Lower leg skin (tissue), 4 donors: ENCODE results near the gene ARHGEF11. TPM values are rescaled to one million over a fixed set of nuclear protein-coding genes. Genes with fewer than 3 reads are reported as not detected.

Experiments used
- DNase-seq, 2 donors: peaks; one replicate each; pipeline ENCODE4 v3.0.0-alpha.2; 2019; ENCODE audit warnings: low spot score in 2 of 2
- H3K4me3 ChIP-seq: fragments of 200-600 bp; sonication (generic); 2 replicates; pipeline ENCODE4 v1.5.1; 2017; ENCODE audit warnings: mild to moderate bottlenecking, low read depth; ENCODE audit not compliant: poor library complexity, severe bottlenecking
- CTCF ChIP-seq, 3 donors: fragments of 450-650 bp; IDR thresholded peaks; one replicate each; pipeline ENCODE4 v1.5.1; 2016; ENCODE audit warnings: antibody characterized with exemption in 3 of 3, mild to moderate bottlenecking in 3 of 3, moderate library complexity in 2 of 3
- POLR2A ChIP-seq, 2 donors: fragments of 450-650 bp; IDR thresholded peaks; one replicate each; pipeline ENCODE4 v1.6.1; 2016 to 2017; ENCODE audit warnings: antibody characterized with exemption in 2 of 2, mild to moderate bottlenecking in 1 of 2, moderate library complexity in 1 of 2
- WGBS, 2 donors: methylation state at CpG; one replicate each; pipeline ENCODE4 v1.1.5; 2018; 5-methylcytosine and 5-hydroxymethylcytosine counted together
- intact Hi-C: fragments of 100-400 bp; cut with DNase I; formaldehyde crosslinking; loops from one replicate; pipeline ENCODE4 v1.15.0; 2023; ENCODE audit warnings: low total_unique reads
- total RNA-seq, 4 donors: library from RNA; depleted of rRNA; stranded (reverse); fragments of >200 nt; gene quantifications; one replicate each; pipeline ENCODE4 v1.1.0, GENCODE V29; 2016

Gene ARHGEF11
- total RNA-seq, 4 donors from 2014 or later = 16.3 to 30.9 (median 27.3) TPM

GRCh38 chr1:157091186-157091585 lies 45.6 kb upstream of the ARHGEF11 start:
- intact Hi-C loops = no loop called here
- 79 to 84% methylated on average over 4 of the region's 4 CpGs for WGBS, 2 donors
- DNase-seq = no peak
- TF ChIP-seq CTCF (IDR thresholded peaks at IDR 0.05) (no peak), POLR2A (IDR thresholded peaks at IDR 0.05) (no peak)
- H3K4me3 ChIP-seq = no peak overlapping the region

- 53 to 61% methylated on average over 3 of the region's 3 CpGs for WGBS, 2 donors
- peak in 1 of 2 donors; percentile 82 for DNase-seq
- no peak for TF ChIP-seq POLR2A (IDR thresholded peaks at IDR 0.05)
- no peak for TF ChIP-seq CTCF (IDR thresholded peaks at IDR 0.05)
- intact Hi-C loops = no loop called here
- H3K4me3 ChIP-seq = no peak overlapping the region
These were observed 45.2 kb upstream of the ARHGEF11 start for GRCh38 chr1:157090771-157091170.

- DNase-seq = peak; percentile 86 to 97
- 10 to 17% methylated on average over 10 of the region's 10 CpGs for WGBS, 2 donors
- no peak overlapping the region for H3K4me3 ChIP-seq
- intact Hi-C loops = no loop called here
- TF ChIP-seq CTCF (IDR thresholded peaks at IDR 0.05) (peak in 1 of 3 donors; percentile 74), POLR2A (IDR thresholded peaks at IDR 0.05) (no peak)
These were observed 44.7 kb upstream of the ARHGEF11 start for GRCh38 chr1:157090196-157090647.

GRCh38 chr1:157089789-157090188 lies 44.2 kb upstream of the ARHGEF11 start:
- intact Hi-C loops = no loop called here
- DNase-seq = peak in 1 of 2 donors; percentile 83
- WGBS, 2 donors = 76 to 83% methylated on average over 7 to 9 of the region's 9 CpGs
- TF ChIP-seq CTCF (IDR thresholded peaks at IDR 0.05) = no peak
- TF ChIP-seq POLR2A (IDR thresholded peaks at IDR 0.05) = no peak
- no peak overlapping the region for H3K4me3 ChIP-seq

GRCh38 chr1:157088607-157089006 lies 43.1 kb upstream of the ARHGEF11 start:
- intact Hi-C loops = no loop called here
- TF ChIP-seq CTCF (IDR thresholded peaks at IDR 0.05) = no peak
- no peak for TF ChIP-seq POLR2A (IDR thresholded peaks at IDR 0.05)
- no peak for DNase-seq
- no peak overlapping the region for H3K4me3 ChIP-seq

- no peak for DNase-seq
- no peak overlapping the region for H3K4me3 ChIP-seq
- TF ChIP-seq POLR2A (IDR thresholded peaks at IDR 0.05) (no peak), CTCF (IDR thresholded peaks at IDR 0.05) (no peak)
- intact Hi-C loops = no loop called here
- 83 to 85% methylated on average over 5 of the region's 5 CpGs for WGBS, 2 donors
These were observed 41.5 kb upstream of the ARHGEF11 start for GRCh38 chr1:157087030-157087429.
